Neutrophil (primary cell): ENCODE measurements around the gene RER1.

ENCODE experiments used
- H3K27ac ChIP-seq: fragments of 200-600 bp; sonication (generic); 2 replicates; pipeline ENCODE4 v1.5.1; 2016; ENCODE audit warnings: mild to moderate bottlenecking, moderate library complexity
- H3K27me3 ChIP-seq: fragments of 200-600 bp; sonication (generic); 2 replicates; pipeline ENCODE4 v1.6.0; 2016; ENCODE audit warnings: mild to moderate bottlenecking
- H3K36me3 ChIP-seq: fragments of 200-600 bp; sonication (generic); 2 replicates; pipeline ENCODE4 v1.5.1; 2017
- H3K4me1 ChIP-seq, 2 experiments: fragments of 200-600 bp in 1 of 2; sonication (generic) in 1 of 2; 1 replicate in 1 of 2; 2 replicates in 1 of 2; pipeline versions ENCODE4 v1.5.1 to v1.6.1; 2013 to 2016; ENCODE audit warnings: low read depth in 1 of 2, low read length in 1 of 2, mild to moderate bottlenecking in 1 of 2, moderate library complexity in 1 of 2; ENCODE audit not compliant: control insufficient read depth in 1 of 2, insufficient read depth in 1 of 2
- H3K4me3 ChIP-seq, 2 experiments: fragments of 200-600 bp in 1 of 2; sonication (generic) in 1 of 2; 1 replicate in 1 of 2; 2 replicates in 1 of 2; pipeline ENCODE4 v1.5.1; 2013 to 2016; ENCODE audit warnings: low read depth in 1 of 2, low read length in 1 of 2, mild to moderate bottlenecking in 1 of 2, moderate library complexity in 1 of 2
- H3K9me3 ChIP-seq: fragments of 200-600 bp; sonication (generic); 2 replicates; pipeline ENCODE4 v1.5.1; 2016
- TF ChIP-seq, protein P1 (sequence below): fragments of 200-600 bp; sonication (generic); IDR thresholded peaks from 2 replicates; pipeline ENCODE4 v1.5.1; 2016; ENCODE audit warnings: antibody characterized with exemption

Gene RER1

DNA sequence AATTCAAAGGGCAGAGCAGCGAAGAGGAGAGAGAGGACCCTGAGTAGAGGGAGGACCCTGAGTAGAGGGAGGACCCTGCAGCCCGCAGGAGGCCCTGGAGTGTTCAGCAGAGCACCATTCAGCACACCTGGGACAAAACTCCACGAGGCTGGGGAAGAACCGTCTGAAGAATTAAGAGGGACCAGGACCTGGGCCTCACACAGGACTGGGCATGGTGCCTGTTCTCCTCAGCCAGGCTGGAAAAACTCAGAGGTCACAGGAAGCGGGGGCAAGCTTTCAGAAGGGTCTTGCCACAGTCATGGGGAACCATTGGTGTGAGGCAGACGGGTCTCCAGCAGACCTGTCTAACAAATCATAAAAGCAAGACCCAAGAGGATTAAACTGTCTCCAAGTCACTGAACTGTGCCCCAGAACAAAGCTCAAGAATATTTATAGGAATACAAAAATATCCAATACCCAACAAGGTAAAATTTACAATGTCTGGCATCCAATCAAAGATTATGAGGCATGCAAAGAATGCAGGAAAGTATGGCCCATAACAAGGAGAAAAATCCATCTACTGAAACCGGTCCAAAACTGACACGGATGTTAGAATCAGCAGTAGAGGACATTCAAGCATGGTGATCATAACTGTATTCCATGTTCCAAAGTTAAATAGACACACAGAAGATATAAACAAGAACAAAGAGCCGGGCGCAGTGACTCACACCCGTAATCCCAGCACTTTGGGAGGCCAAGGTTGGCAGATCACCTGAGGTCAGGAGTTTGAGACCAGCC lies 30.9 kb upstream of the RER1 start:
- H3K27ac ChIP-seq = no peak overlapping the region
- no peaks in the 10 kb centered on the region for H3K27me3 ChIP-seq
- no peaks in the 10 kb centered on the region for H3K9me3 ChIP-seq
- H3K4me3 ChIP-seq = no peak overlapping the region
- TF ChIP-seq, protein P1, sequence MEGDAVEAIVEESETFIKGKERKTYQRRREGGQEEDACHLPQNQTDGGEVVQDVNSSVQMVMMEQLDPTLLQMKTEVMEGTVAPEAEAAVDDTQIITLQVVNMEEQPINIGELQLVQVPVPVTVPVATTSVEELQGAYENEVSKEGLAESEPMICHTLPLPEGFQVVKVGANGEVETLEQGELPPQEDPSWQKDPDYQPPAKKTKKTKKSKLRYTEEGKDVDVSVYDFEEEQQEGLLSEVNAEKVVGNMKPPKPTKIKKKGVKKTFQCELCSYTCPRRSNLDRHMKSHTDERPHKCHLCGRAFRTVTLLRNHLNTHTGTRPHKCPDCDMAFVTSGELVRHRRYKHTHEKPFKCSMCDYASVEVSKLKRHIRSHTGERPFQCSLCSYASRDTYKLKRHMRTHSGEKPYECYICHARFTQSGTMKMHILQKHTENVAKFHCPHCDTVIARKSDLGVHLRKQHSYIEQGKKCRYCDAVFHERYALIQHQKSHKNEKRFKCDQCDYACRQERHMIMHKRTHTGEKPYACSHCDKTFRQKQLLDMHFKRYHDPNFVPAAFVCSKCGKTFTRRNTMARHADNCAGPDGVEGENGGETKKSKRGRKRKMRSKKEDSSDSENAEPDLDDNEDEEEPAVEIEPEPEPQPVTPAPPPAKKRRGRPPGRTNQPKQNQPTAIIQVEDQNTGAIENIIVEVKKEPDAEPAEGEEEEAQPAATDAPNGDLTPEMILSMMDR = no peak
- no peaks in the 10 kb centered on the region for H3K36me3 ChIP-seq
- H3K4me1 ChIP-seq = no peaks in the 10 kb centered on the region

DNA sequence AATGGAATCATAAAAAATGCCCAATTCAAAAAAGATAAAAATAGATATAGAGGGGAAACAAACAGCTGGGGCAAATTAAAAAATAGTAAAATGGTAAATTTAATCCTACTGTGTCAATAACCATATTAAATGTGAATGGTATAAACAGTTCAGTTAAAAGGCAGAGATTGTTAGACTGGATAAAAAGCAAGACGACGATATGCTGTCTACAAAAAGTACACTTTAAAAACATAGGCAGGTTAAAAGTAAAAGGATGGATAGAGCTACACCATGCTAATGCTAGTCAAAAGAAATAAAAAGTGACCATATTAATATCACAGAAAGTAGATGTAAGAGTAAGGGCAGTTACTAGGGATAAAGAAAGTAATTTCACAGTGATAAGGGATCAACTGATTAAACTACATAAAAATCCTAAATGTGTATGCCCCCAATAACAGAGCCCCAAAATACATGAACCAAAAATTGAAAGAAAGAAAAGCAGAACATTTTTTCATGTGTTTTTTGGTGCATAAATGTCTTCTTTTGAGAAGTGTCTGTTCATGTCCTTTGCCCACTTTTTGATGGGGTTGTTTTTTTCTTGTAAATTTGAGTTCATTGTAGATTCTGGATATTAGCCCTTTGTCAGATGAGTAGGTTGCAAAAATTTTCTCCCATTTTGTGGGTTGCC lies 27.7 kb upstream of the RER1 start:
- no peaks in the 10 kb centered on the region for H3K9me3 ChIP-seq
- TF ChIP-seq, protein P1 = no peak
- no peaks in the 10 kb centered on the region for H3K4me1 ChIP-seq
- no peak overlapping the region for H3K27ac ChIP-seq
- H3K4me3 ChIP-seq = no peak overlapping the region
- H3K27me3 ChIP-seq = no peaks in the 10 kb centered on the region
- H3K36me3 ChIP-seq = no peaks in the 10 kb centered on the region

DNA sequence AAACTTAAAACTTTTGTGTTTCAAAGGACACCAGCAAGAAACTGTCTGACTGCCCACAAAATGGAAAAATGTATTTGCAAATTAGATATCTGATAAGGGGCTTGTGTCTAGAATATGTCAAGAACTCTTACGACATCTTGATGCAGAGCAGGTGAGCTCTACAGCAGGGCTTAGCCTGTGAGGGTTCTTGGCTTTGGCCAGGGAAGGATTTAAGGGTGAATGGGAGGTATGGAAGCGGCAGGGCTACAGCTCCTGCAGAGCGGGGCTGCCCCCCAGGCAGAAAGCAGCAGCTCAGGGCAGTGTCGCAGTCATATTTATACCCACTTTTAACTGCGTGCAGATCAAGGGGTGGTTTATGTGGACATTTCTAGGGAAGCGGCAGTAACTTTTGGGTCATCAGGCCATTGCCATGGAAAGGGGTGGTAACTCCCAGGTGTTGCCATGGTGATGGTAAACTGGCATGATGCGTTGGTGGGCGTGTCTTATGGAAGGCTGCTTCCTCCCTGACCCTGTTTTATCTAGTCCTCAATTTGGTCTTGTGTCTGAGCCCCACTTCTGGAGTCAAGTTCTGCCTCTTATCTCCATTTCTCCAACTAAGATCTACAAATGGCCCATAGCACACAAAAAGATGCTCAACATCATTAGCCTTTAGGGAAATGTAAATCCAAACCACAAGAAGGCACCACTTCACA lies 23.4 kb upstream of the RER1 start:
- H3K4me1 ChIP-seq = no peaks in the 10 kb centered on the region
- H3K36me3 ChIP-seq = no peaks in the 10 kb centered on the region
- H3K4me3 ChIP-seq = no peak overlapping the region
- TF ChIP-seq, protein P1 = no peak
- H3K27ac ChIP-seq = no peak overlapping the region
- H3K27me3 ChIP-seq = no peaks in the 10 kb centered on the region
- no peaks in the 10 kb centered on the region for H3K9me3 ChIP-seq

DNA sequence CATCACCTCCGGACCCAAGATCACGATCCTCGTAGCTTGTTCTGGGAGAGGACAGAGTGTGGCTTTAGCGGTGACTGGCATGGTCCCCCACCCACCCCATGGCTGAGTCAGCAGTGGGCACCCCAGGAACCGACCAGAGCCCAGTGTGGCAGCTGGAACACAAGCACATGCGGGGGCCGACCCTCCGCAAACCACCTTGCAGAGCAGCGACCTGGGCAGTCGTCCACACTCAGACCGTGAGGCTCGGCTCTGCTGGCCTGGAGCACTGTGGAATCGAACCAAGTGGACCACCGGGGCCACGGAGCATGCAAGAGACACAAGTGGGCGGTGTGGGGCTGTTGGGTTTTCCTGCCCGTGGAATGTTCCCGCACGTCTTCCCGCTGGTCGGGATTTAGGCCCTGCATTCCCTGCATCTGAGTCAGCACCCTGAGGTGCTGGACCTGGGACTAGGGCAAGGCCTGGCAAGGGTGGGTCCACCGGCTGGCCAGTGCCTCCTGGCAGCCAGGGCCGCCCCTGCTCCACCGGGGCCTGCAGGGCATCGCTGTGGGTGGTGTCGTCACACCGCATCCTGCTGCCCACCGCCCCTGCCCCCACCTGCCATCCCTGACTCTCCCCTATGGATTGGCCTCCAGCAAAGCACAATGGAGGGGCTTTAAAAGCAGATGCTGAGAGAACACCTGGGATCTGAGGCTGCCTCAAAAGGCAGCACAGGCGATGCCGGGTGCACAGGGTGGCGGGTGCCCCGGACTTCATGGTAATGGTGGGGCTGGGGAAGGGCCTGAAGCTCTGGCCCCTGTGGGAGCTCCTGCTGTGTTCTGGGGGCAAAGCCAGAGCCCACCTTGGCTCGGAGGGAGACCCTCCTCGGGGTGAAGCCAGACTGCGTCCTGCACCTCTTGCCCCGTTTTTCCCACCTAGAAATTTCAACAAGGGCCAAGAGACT lies 18.8 kb upstream of the RER1 start:
- H3K4me1 ChIP-seq = no peaks in the 10 kb centered on the region
- H3K9me3 ChIP-seq = no peaks in the 10 kb centered on the region
- no peak overlapping the region for H3K27ac ChIP-seq
- no peaks in the 10 kb centered on the region for H3K36me3 ChIP-seq
- TF ChIP-seq, protein P1 = no peak
- H3K27me3 ChIP-seq = no peaks in the 10 kb centered on the region
- H3K4me3 ChIP-seq = no peak overlapping the region

DNA sequence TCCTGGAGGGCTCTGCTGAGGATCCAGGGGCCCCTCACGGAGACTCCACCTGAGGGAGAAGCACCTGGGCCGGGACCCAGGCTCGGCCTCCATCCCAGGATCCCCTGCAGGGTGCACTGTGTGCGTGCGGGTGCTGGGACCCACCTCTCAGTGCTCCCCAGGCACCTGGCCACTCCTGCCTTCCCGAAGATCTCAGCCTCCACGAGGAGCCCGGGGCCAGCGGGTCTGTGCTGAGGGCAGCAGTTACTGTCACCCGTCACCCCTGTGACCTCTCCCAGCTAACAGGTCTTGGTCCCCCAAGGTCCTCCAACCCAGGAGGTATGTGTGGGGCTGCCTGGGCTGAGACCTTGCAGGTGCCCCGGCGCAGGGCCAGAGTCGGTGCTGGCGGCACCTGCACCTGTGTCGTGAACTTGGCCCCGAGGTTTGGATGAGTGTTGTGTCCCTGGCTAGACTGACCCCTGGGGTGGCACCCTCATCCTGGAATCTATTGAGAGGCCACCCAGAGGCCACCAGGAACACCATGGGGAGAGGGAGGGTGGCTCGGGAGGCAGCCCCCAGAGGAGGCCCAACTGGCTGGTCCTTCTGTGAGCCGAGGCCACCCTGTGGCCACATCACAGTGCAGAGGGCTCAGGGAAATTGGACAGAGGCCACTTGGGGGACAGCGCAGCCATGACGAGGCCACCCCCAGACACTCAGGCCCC lies 17.9 kb upstream of the RER1 start:
- Histone ChIP-seq H3K27me3 (no peaks in the 10 kb centered on the region), H3K4me1 (no peaks in the 10 kb centered on the region), H3K4me3 (no peak overlapping the region), H3K36me3 (no peaks in the 10 kb centered on the region), H3K27ac (no peak overlapping the region), H3K9me3 (no peaks in the 10 kb centered on the region)
- TF ChIP-seq, protein P1 = no peak
